ENCODE measurements around the gene SASH1. TPM values are rescaled to one million over a fixed set of nuclear protein-coding genes. Genes with fewer than 3 reads are reported as not detected.

SASH1 gene
- total RNA-seq, 1 donor from 2014 or later: 70.2 TPM

DNA sequence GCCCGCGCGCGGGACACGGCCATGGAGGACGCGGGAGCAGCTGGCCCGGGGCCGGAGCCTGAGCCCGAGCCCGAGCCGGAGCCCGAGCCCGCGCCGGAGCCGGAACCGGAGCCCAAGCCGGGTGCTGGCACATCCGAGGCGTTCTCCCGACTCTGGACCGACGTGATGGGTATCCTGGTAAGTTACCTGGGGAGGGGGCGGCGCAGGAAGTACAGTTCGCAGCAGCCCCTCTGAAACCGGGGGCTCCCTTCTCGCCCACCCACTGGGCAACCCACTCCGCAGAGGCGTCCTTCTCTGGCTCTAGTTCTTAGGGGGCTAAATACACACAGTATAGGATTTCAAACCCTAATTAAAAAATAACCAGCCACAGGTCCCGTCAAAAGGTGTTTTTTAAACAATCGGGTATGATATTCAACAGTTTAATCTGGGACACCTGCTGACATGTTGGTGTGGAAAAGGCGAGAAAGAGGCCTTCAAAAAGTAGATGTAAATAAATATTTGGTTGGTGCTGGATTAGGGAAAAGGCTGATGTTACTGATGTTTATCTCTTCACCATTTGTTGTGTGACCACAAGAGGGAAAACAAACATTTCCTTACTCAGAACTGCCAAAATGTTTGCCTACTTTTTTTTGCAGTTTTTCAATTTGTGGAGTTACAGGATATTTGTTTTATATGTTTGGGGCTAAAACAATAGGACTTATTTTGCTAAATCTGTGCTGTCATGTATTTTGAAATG is 577 bp downstream of the SASH1 start:
- DNase-seq (ENCODE audit: low spot score in 2 of 2): no peak
- Histone ChIP-seq H3K36me3 (no peaks in the 10 kb centered on the region), H3K27me3 (no peaks in the 10 kb centered on the region), H3K27ac (peak overlapping the region; percentile 90 to 91), H3K9me3 (no peaks in the 10 kb centered on the region), H3K4me1 (peaks cover 0 to 33% of the 10 kb centered on the region in 2 donors), H3K4me3 (peak overlapping the region; percentile 91 to 96)
- no peak for TF ChIP-seq CTCF (IDR thresholded peaks at IDR 0.05)
- intact Hi-C loops (cut with DNase I): loop anchor here (5.0 kb wide), 3 partner anchors 64 to 119 kb away; no protein-coding TSS in a partner anchor

- H3K36me3 ChIP-seq: no peaks in the 10 kb centered on the region
- no peaks in the 10 kb centered on the region for H3K9me3 ChIP-seq
- intact Hi-C loops (cut with DNase I): loop anchor here (5.0 kb wide), 1 partner anchor 37 kb away; no protein-coding TSS in a partner anchor
- H3K4me3 ChIP-seq: peak overlapping the region in 1 of 2 donors; percentile 96
- peaks cover 0 to 33% of the 10 kb centered on the region in 2 donors for H3K4me1 ChIP-seq
- no peaks in the 10 kb centered on the region for H3K27me3 ChIP-seq
- peak overlapping the region; percentile 66 to 91 for H3K27ac ChIP-seq
- no peak for TF ChIP-seq CTCF (IDR thresholded peaks at IDR 0.05)
- DNase-seq (ENCODE audit: low spot score in 2 of 2): no peak
Measured at GRCh38 chr6:148345176-148345575, 2.5 kb downstream of the SASH1 start.

GRCh38 chr6:148345578-148345977 is 2.9 kb downstream of the SASH1 start:
- intact Hi-C loops (cut with DNase I): loop anchor here (5.0 kb wide), 1 partner anchor 37 kb away; no protein-coding TSS in a partner anchor
- DNase-seq (ENCODE audit: low spot score in 2 of 2): no peak
- Histone ChIP-seq H3K4me3 (peak overlapping the region in 1 of 2 donors; percentile 96), H3K27ac (peak overlapping the region; percentile 66 to 91), H3K27me3 (no peaks in the 10 kb centered on the region), H3K9me3 (no peaks in the 10 kb centered on the region), H3K4me1 (peaks cover 0 to 33% of the 10 kb centered on the region in 2 donors), H3K36me3 (no peaks in the 10 kb centered on the region)
- TF ChIP-seq CTCF (IDR thresholded peaks at IDR 0.05): no peak

- H3K36me3 ChIP-seq: no peaks in the 10 kb centered on the region
- no peaks in the 10 kb centered on the region for H3K9me3 ChIP-seq
- no peak overlapping the region for H3K4me3 ChIP-seq
- no peaks in the 10 kb centered on the region for H3K27me3 ChIP-seq
- TF ChIP-seq CTCF (IDR thresholded peaks at IDR 0.05): no peak
- intact Hi-C loops (cut with DNase I): loop anchor here (5.0 kb wide), 1 partner anchor 35 kb away; no protein-coding TSS in a partner anchor
- DNase-seq (ENCODE audit: low spot score in 2 of 2): no peak
- peak overlapping the region; percentile 9 to 38 for H3K27ac ChIP-seq
- H3K4me1 ChIP-seq: peaks cover 0 to 20% of the 10 kb centered on the region in 2 donors
Measured at GRCh38 chr6:148346681-148347440, 4.2 kb downstream of the SASH1 start.

DNA sequence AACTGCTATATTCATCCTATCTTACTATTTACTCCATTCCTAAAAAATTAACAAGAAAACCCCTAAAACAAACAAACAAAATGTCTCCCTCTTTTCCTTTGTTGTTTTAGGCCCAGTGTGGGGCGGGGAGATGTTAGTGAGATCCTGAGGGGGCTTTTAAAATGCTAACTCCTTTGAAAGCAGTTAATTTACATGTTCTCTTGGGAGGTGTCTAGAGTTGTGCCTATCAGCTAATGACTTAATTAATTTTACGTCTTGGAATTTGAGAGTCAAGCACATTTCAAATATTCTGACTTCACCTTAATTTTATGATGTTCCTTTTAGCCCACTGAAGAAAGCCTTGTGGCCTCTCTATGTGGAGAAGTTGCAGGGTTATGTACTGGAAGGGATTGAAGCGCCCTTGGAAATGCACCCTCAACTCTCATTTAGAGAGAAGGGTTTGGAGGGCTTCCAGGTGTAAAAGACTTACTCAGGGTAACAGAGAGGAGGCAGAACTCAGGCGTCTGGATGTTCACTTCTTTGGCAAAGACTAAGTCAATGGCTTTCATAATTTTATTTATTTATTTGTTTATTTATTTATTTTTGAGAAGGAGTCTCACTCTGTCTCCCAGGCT is 4.9 kb downstream of the SASH1 start:
- Histone ChIP-seq H3K36me3 (no peaks in the 10 kb centered on the region), H3K27ac (peak overlapping the region in 1 of 2 donors; percentile 38), H3K9me3 (no peaks in the 10 kb centered on the region), H3K27me3 (no peaks in the 10 kb centered on the region), H3K4me1 (peaks cover 0 to 18% of the 10 kb centered on the region in 2 donors), H3K4me3 (no peak overlapping the region)
- no peak for DNase-seq (ENCODE audit: low spot score in 2 of 2)
- intact Hi-C loops (cut with DNase I): loop anchor here (5.0 kb wide), 1 partner anchor 35 kb away; no protein-coding TSS in a partner anchor
- TF ChIP-seq CTCF (IDR thresholded peaks at IDR 0.05): no peak
